ENCODE measurements around the gene HDGF.

The HDGF gene

GRCh38 chr1:156745881-156746280 is 5.6 kb downstream of the HDGF start:
- no peak for DNase-seq

GRCh38 chr1:156744786-156745419 is 6.6 kb downstream of the HDGF start:
- no peak for DNase-seq

GRCh38 chr1:156744344-156744743 is 7.1 kb downstream of the HDGF start:
- no peak for DNase-seq

- DNase-seq, result no peak
These were observed 7.8 kb downstream of the HDGF start for GRCh38 chr1:156743367-156744302.

GRCh38 chr1:156742801-156743200 is 8.7 kb downstream of the HDGF start:
- no peak for DNase-seq

GRCh38 chr1:156742017-156742416 is 9.5 kb downstream of the HDGF start:
- no peak for DNase-seq

GRCh38 chr1:156741481-156741983 is 9.9 kb downstream of the HDGF start:
- no peak for DNase-seq

GRCh38 chr1:156740741-156741480 is 10.6 kb downstream of the HDGF start, which contains the start of gene MRPL24:
MRPL24 (minus strand) TSS chr1:156741088; CDS start chr1:156738704, 2,384 bp downstream.
- peak; percentile 93 for DNase-seq

- DNase-seq, result no peak
These were observed 11.2 kb downstream of the HDGF start for GRCh38 chr1:156740237-156740740.

GRCh38 chr1:156738916-156739315 is 12.6 kb downstream of the HDGF start:
- no peak for DNase-seq

GRCh38 chr1:156738407-156738806 is 13.1 kb downstream of the HDGF start:
- no peak for DNase-seq

- DNase-seq, result no peak
These were observed 17.4 kb downstream of the HDGF start for GRCh38 chr1:156733989-156734584.

- DNase-seq, result peak; percentile 92
These were observed 22.6 kb downstream of the HDGF start, which contains the start of gene ISG20L2 for GRCh38 chr1:156728599-156729462. ISG20L2 (minus strand) TSS chr1:156728766; CDS start chr1:156727652, 1,114 bp downstream.

- peak; percentile 66 for DNase-seq
These were observed 23.4 kb downstream of the HDGF start, which contains the start of gene METTL25B for GRCh38 chr1:156727926-156728598. METTL25B (plus strand) TSS chr1:156728469; CDS start chr1:156729105, 636 bp downstream.

- no peak for DNase-seq
These were observed 24.0 kb downstream of the HDGF start for GRCh38 chr1:156727492-156727891.

- peak; percentile 9 for DNase-seq
These were observed 24.8 kb downstream of the HDGF start for GRCh38 chr1:156726549-156727226.

- DNase-seq, result peak; percentile 71
These were observed 25.7 kb downstream of the HDGF start for GRCh38 chr1:156725683-156726280.

GRCh38 chr1:156721535-156721934 is 29.9 kb downstream of the HDGF start:
- DNase-seq, result no peak

- DNase-seq, result no peak
These were observed 30.3 kb downstream of the HDGF start for GRCh38 chr1:156721131-156721530.
